HUES6 (cell line): Measurements from ENCODE around the gene IL1R2.
"Not testable (repeated sequence)": the region's sequence is repeated elsewhere in the genome, so short reads cannot be mapped to it uniquely, and the experiment has no call there.

ENCODE experiments used
- H3K27ac ChIP-seq: 2 replicates; pipeline ENCODE4 v1.7.0; 2013; ENCODE audit warnings: low read depth, mild to moderate bottlenecking, low read length, inconsistent platforms
- H3K27me3 ChIP-seq: 2 replicates; pipeline ENCODE4 v1.6.1; 2013; ENCODE audit warnings: low read length; ENCODE audit not compliant: control insufficient read depth, insufficient read depth
- H3K36me3 ChIP-seq: 2 replicates; pipeline ENCODE4 v1.6.1; 2013; ENCODE audit warnings: low read length; ENCODE audit not compliant: control insufficient read depth, insufficient read depth
- H3K4me1 ChIP-seq: 2 replicates; pipeline ENCODE4 v1.6.1; 2013; ENCODE audit warnings: low read length; ENCODE audit not compliant: control insufficient read depth, insufficient read depth
- H3K4me3 ChIP-seq: 2 replicates; pipeline ENCODE4 v1.5.1; 2013; ENCODE audit warnings: low read depth, low read length
- H3K9ac ChIP-seq: one replicate; pipeline ENCODE4 v1.6.1; 2013; ENCODE audit warnings: mild to moderate bottlenecking, low read length
- H3K9me3 ChIP-seq: 2 replicates; pipeline ENCODE4 v1.6.1; 2013; ENCODE audit warnings: low read depth, low read length; ENCODE audit not compliant: control insufficient read depth, insufficient read depth

IL1R2 gene

GRCh38 chr2:102000012-102000411 lies 8.3 kb downstream of the IL1R2 start:
- H3K36me3 ChIP-seq, result no peaks in the 10 kb centered on the region
- no peak overlapping the region for H3K9ac ChIP-seq
- 0 out of 2 replicates have a peak, but pooled peaks cover 2% of the 10 kb centered on the region for H3K9me3 ChIP-seq
- no peak overlapping the region for H3K27ac ChIP-seq
- no peak overlapping the region for H3K4me3 ChIP-seq
- H3K27me3 ChIP-seq, result no peaks in the 10 kb centered on the region; the same call in 1 of the 2 replicates
- no peaks in the 10 kb centered on the region for H3K4me1 ChIP-seq

- no peaks in the 10 kb centered on the region; the same call in 1 of the 2 replicates for H3K27me3 ChIP-seq
- H3K9ac ChIP-seq, result no peak overlapping the region
- no peaks in the 10 kb centered on the region for H3K36me3 ChIP-seq
- no peak overlapping the region for H3K27ac ChIP-seq
- H3K4me3 ChIP-seq, result no peak overlapping the region
- H3K9me3 ChIP-seq, result 0 out of 2 replicates have a peak, but pooled peaks cover 2% of the 10 kb centered on the region
- H3K4me1 ChIP-seq, result no peaks in the 10 kb centered on the region
These were observed 9.3 kb downstream of the IL1R2 start for GRCh38 chr2:102000813-102001766.

GRCh38 chr2:102001767-102002142 lies 10.0 kb downstream of the IL1R2 start:
- Histone ChIP-seq H3K27me3 (peaks cover under 1% of the 10 kb centered on the region; the same call in 1 of the 2 replicates), H3K4me1 (no peaks in the 10 kb centered on the region), H3K9me3 (0 out of 2 replicates have a peak, but pooled peaks cover 2% of the 10 kb centered on the region), H3K36me3 (no peaks in the 10 kb centered on the region), H3K9ac (no peak overlapping the region), H3K27ac (no peak overlapping the region), H3K4me3 (no peak overlapping the region)

GRCh38 chr2:102002228-102002627 lies 10.5 kb downstream of the IL1R2 start:
- Histone ChIP-seq H3K27me3 (peaks cover 3% of the 10 kb centered on the region; the same call in 1 of the 2 replicates), H3K27ac (no peak overlapping the region), H3K4me3 (no peak overlapping the region), H3K36me3 (no peaks in the 10 kb centered on the region), H3K4me1 (no peaks in the 10 kb centered on the region), H3K9ac (no peak overlapping the region), H3K9me3 (0 out of 2 replicates have a peak, but pooled peaks cover 2% of the 10 kb centered on the region)

GRCh38 chr2:102002909-102003308 lies 11.1 kb downstream of the IL1R2 start:
- H3K9ac ChIP-seq, H3K27ac ChIP-seq, H3K4me1 ChIP-seq, H3K36me3 ChIP-seq, H3K9me3 ChIP-seq, H3K4me3 ChIP-seq, H3K27me3 ChIP-seq: not testable (repeated sequence)

GRCh38 chr2:102003696-102004095 lies 11.9 kb downstream of the IL1R2 start:
- peaks cover 3% of the 10 kb centered on the region; the same call in 1 of the 2 replicates for H3K27me3 ChIP-seq
- H3K4me1 ChIP-seq, result no peaks in the 10 kb centered on the region
- no peak overlapping the region for H3K4me3 ChIP-seq

GRCh38 chr2:102004581-102004980 lies 12.8 kb downstream of the IL1R2 start:
- H3K27ac ChIP-seq, result no peak overlapping the region
- no peak overlapping the region for H3K4me3 ChIP-seq
- H3K27me3 ChIP-seq, result 0 out of 2 replicates have a peak, but pooled peaks cover 3% of the 10 kb centered on the region
- no peaks in the 10 kb centered on the region for H3K36me3 ChIP-seq
- 0 out of 2 replicates have a peak, but pooled peaks cover 2% of the 10 kb centered on the region for H3K9me3 ChIP-seq
- no peak overlapping the region for H3K9ac ChIP-seq
- H3K4me1 ChIP-seq, result no peaks in the 10 kb centered on the region

More at GRCh38 chr2:102003696-102004095, 11.9 kb downstream of the IL1R2 start:
- no peak overlapping the region for H3K9ac ChIP-seq
- H3K9me3 ChIP-seq, result 0 out of 2 replicates have a peak, but pooled peaks cover 2% of the 10 kb centered on the region
- H3K36me3 ChIP-seq, result no peaks in the 10 kb centered on the region
- H3K27ac ChIP-seq, result no peak overlapping the region

GRCh38 chr2:102005449-102005848 lies 13.7 kb downstream of the IL1R2 start:
- no peak overlapping the region for H3K9ac ChIP-seq
- H3K4me1 ChIP-seq, result no peaks in the 10 kb centered on the region
- H3K36me3 ChIP-seq, result no peaks in the 10 kb centered on the region
- H3K27me3 ChIP-seq, result 0 out of 2 replicates have a peak, but pooled peaks cover 3% of the 10 kb centered on the region
- H3K9me3 ChIP-seq, result 0 out of 2 replicates have a peak, but pooled peaks cover 2% of the 10 kb centered on the region
- H3K27ac ChIP-seq, result no peak overlapping the region
- no peak overlapping the region for H3K4me3 ChIP-seq

GRCh38 chr2:102005989-102006885 lies 14.5 kb downstream of the IL1R2 start:
- Histone ChIP-seq H3K4me1 (no peaks in the 10 kb centered on the region), H3K27ac (no peak overlapping the region), H3K27me3 (0 out of 2 replicates have a peak, but pooled peaks cover 3% of the 10 kb centered on the region), H3K4me3 (no peak overlapping the region), H3K9ac (no peak overlapping the region), H3K9me3 (0 out of 2 replicates have a peak, but pooled peaks cover 2% of the 10 kb centered on the region), H3K36me3 (no peaks in the 10 kb centered on the region)

- no peak overlapping the region for H3K4me3 ChIP-seq
- no peaks in the 10 kb centered on the region for H3K4me1 ChIP-seq
- no peak overlapping the region for H3K27ac ChIP-seq
- 0 out of 2 replicates have a peak, but pooled peaks cover 2% of the 10 kb centered on the region for H3K9me3 ChIP-seq
- H3K27me3 ChIP-seq, result 0 out of 2 replicates have a peak, but pooled peaks cover 3% of the 10 kb centered on the region
- H3K36me3 ChIP-seq, result no peaks in the 10 kb centered on the region
- H3K9ac ChIP-seq, result no peak overlapping the region
These were observed 15.1 kb downstream of the IL1R2 start for GRCh38 chr2:102006886-102007278.
